NCI-H460 (cell line): ENCODE results near the gene SKP1. TPM values are rescaled to one million over a fixed set of nuclear protein-coding genes. Genes with fewer than 3 reads are reported as not detected.
"Not testable (repeated sequence)": the region's sequence is repeated elsewhere in the genome, so short reads cannot be mapped to it uniquely, and the experiment has no call there.

Source experiments
- DNase-seq: peaks from one replicate; pipeline ENCODE4 v3.0.0-alpha.2; 2016; ENCODE audit warnings: low read depth; ENCODE audit errors: extremely low read depth
- polyA plus RNA-seq: library from polyadenylated mRNA; depleted of rRNA; stranded (reverse); fragments of >200 nt; gene quantifications from 2 replicates; pipeline ENCODE4 v1.2.3, GENCODE V29; 2014; cell fraction: nucleus; rRNA removed
- total RNA-seq: library from RNA; depleted of rRNA; stranded (reverse); fragments of >200 nt; shearing (Covaris generic); gene quantifications from 2 replicates; pipeline ENCODE4 v1.2.3, GENCODE V29; 2014; rRNA removed

Gene SKP1
- 412 and 435 TPM in 2 replicates for total RNA-seq
- polyA plus RNA-seq: 282 and 326 TPM in 2 replicates

GRCh38 chr5:134176511-134177368 lies at the start of gene SKP1:
Gene SKP1 (minus strand): TSS chr5:134176950. CDS start chr5:134174022, 2,928 bp downstream.
- DNase-seq: peak; percentile 82

- DNase-seq: peak; percentile 99
Measured at GRCh38 chr5:134225780-134226440, 49.2 kb upstream of the SKP1 start, which contains the start of gene PPP2CA. Gene PPP2CA (minus strand): TSS chr5:134226073. CDS start chr5:134225861, 212 bp downstream.

GRCh38 chr5:134224888-134225779 lies 48.4 kb upstream of the SKP1 start:
- DNase-seq: peak; percentile 50

GRCh38 chr5:134223406-134224248 lies 46.9 kb upstream of the SKP1 start:
- DNase-seq: no peak

- not testable (repeated sequence) for DNase-seq
Measured at GRCh38 chr5:134221690-134222089, 44.9 kb upstream of the SKP1 start.

GRCh38 chr5:134215757-134216156 lies 39.0 kb upstream of the SKP1 start:
- DNase-seq: no peak

GRCh38 chr5:134211263-134212031 lies 34.7 kb upstream of the SKP1 start:
- not testable (repeated sequence) for DNase-seq

- no peak for DNase-seq
Measured at GRCh38 chr5:134209477-134210245, 32.9 kb upstream of the SKP1 start.

GRCh38 chr5:134207696-134208095 lies 30.9 kb upstream of the SKP1 start:
- no peak for DNase-seq

- no peak for DNase-seq
Measured at GRCh38 chr5:134206627-134207160, 29.9 kb upstream of the SKP1 start.

- no peak for DNase-seq
Measured at GRCh38 chr5:134204575-134204974, 27.8 kb upstream of the SKP1 start.

GRCh38 chr5:134203630-134204029 lies 26.9 kb upstream of the SKP1 start:
- no peak for DNase-seq

- DNase-seq: no peak
Measured at GRCh38 chr5:134195666-134196065, 18.9 kb upstream of the SKP1 start.

- DNase-seq: no peak
Measured at GRCh38 chr5:134189031-134189430, 12.3 kb upstream of the SKP1 start.

GRCh38 chr5:134188092-134188491 lies 11.3 kb upstream of the SKP1 start:
- no peak for DNase-seq

GRCh38 chr5:134184155-134185135 lies 7.7 kb upstream of the SKP1 start:
- peak; percentile 77 for DNase-seq

- no peak for DNase-seq
Measured at GRCh38 chr5:134183481-134183880, 6.7 kb upstream of the SKP1 start.
